HepG2 (cell line): Measurements from ENCODE around the gene NYNRIN. TPM values are rescaled to one million over a fixed set of nuclear protein-coding genes. Genes with fewer than 3 reads are reported as not detected.

Source experiments
- POLR2A ChIP-seq, 2 experiments: IDR thresholded peaks; 2 replicates each; pipeline ENCODE4 v1.6.1; 2011; ENCODE audit warnings: low read depth in 2 of 2, low read length in 2 of 2, mild to moderate bottlenecking in 1 of 2, moderate library complexity in 1 of 2; ENCODE audit not compliant: insufficient read depth in 1 of 2
- RORA ChIP-seq: sonication (generic); formaldehyde crosslinking; IDR thresholded peaks from 2 replicates; pipeline ENCODE4 v1.5.0; 2020; ENCODE audit warnings: mild to moderate bottlenecking, missing genetic modification reagents, moderate library complexity
- STAG1 ChIP-seq: sonication (generic); formaldehyde crosslinking; IDR thresholded peaks from 2 replicates; pipeline ENCODE4 v1.4.0; 2020; ENCODE audit warnings: missing genetic modification reagents
- TCF12 ChIP-seq, 2 experiments: fragments of 450-650 bp in 1 of 2; sonication (generic) in 1 of 2; formaldehyde crosslinking in 1 of 2; IDR thresholded peaks; 2 replicates each; pipeline versions ENCODE4 v1.6.1 to v1.8.0; 2017 to 2022; ENCODE audit warnings: antibody characterized with exemption in 1 of 2, mild to moderate bottlenecking in 1 of 2, missing genetic modification reagents in 1 of 2, moderate library complexity in 1 of 2
- ZNF550 ChIP-seq: sonication (generic); formaldehyde crosslinking; IDR thresholded peaks from 2 replicates; pipeline ENCODE4 v1.4.0; 2020; ENCODE audit warnings: mild to moderate bottlenecking, missing genetic modification reagents, borderline replicate concordance
- ZNF713 ChIP-seq: sonication (generic); formaldehyde crosslinking; IDR thresholded peaks from 2 replicates; pipeline ENCODE4 v1.4.0; 2020; ENCODE audit warnings: mild to moderate bottlenecking, missing genetic modification reagents
- polyA plus RNA-seq, 8 experiments: library from polyadenylated mRNA; depleted of rRNA in 3 of 8; stranded (reverse) in 7 of 8; unstranded in 1 of 8; fragments of >200 nt; fragmentation: Illumina TruSeq in 4 of 8; extraction: Trizol in 4 of 8; gene quantifications; 2 replicates each; pipeline versions ENCODE4 v1.2.1 to v1.2.3, GENCODE V29; 2011 to 2016; ENCODE audit warnings: low read depth in 4 of 8, missing spikeins in 1 of 8, mixed read lengths in 1 of 8; ENCODE audit not compliant: insufficient read depth in 1 of 8
- total RNA-seq, 5 experiments: library from RNA; depleted of rRNA; stranded (reverse); fragments of >200 nt; fragmentation: Illumina TruSeq; extraction: Trizol; gene quantifications; 2 replicates each; pipeline ENCODE4 v1.2.3, GENCODE V29; 2016; ENCODE audit warnings: low read depth in 1 of 5
- TF ChIP-seq, protein P1 (sequence below): sonication (generic); formaldehyde crosslinking; IDR thresholded peaks from 2 replicates; pipeline ENCODE4 v1.8.0; 2022; ENCODE audit warnings: missing genetic modification reagents, mild to moderate bottlenecking, borderline replicate concordance
- TF ChIP-seq, protein P2 (sequence below): sonication (generic); formaldehyde crosslinking; IDR thresholded peaks from 2 replicates; pipeline ENCODE4 v1.9.0; 2022; ENCODE audit warnings: low read depth, missing genetic modification reagents
- TF ChIP-seq, protein P3 (sequence below): sonication (generic); formaldehyde crosslinking; IDR thresholded peaks from 2 replicates; pipeline ENCODE4 v1.8.0; 2022; ENCODE audit warnings: mild to moderate bottlenecking, missing genetic modification reagents
- TF ChIP-seq, protein P4 (sequence below): sonication (generic); formaldehyde crosslinking; IDR thresholded peaks from 2 replicates; pipeline ENCODE4 v1.5.1; 2020; ENCODE audit warnings: mild to moderate bottlenecking, missing genetic modification reagents, moderate library complexity
- TF ChIP-seq, protein P5 (sequence below): sonication (generic); formaldehyde crosslinking; IDR thresholded peaks from 2 replicates; pipeline ENCODE4 v1.5.0; 2020; ENCODE audit warnings: mild to moderate bottlenecking, missing genetic modification reagents, moderate library complexity

The NYNRIN gene
- total and polyA plus RNA-seq, 2 of the 13 experiments (the other 11 are each of a cell fraction or from before 2014, with no cell fraction given) = 0.63 to 1.1 TPM

DNA sequence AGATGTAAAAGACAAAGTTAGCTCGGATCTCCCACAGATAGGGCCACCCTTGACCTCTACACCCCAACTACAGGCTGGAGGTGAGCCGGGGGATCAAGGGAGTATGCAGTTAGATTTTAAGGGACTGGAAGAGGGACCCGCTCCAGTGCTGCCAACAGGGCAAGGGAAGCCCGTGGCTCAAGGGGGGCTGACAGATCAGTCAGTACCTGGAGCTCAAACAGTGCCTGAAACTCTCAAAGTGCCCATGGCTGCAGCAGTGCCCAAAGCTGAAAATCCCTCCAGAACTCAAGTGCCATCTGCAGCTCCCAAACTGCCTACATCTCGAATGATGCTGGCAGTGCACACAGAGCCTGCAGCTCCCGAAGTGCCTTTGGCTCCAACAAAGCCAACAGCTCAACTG lies 10.4 kb downstream of the NYNRIN start (continued):
- TF ChIP-seq, protein P1, sequence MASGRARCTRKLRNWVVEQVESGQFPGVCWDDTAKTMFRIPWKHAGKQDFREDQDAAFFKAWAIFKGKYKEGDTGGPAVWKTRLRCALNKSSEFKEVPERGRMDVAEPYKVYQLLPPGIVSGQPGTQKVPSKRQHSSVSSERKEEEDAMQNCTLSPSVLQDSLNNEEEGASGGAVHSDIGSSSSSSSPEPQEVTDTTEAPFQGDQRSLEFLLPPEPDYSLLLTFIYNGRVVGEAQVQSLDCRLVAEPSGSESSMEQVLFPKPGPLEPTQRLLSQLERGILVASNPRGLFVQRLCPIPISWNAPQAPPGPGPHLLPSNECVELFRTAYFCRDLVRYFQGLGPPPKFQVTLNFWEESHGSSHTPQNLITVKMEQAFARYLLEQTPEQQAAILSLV (CRISPR knock-in tag) = no peak
- TF ChIP-seq RORA (CRISPR knock-in tag) (no peak), STAG1 (CRISPR knock-in tag) (no peak), TCF12 (IDR thresholded peaks at IDR 0.05) (no peak), TCF12 (CRISPR knock-in tag; IDR thresholded peaks at IDR 0.05) (no peak), POLR2A (IDR thresholded peaks at IDR 0.05; ENCODE audit: insufficient read depth in 1 of 2, low read depth in 2 of 2, low read length in 2 of 2) (no peak), ZNF713 (CRISPR knock-in tag) (no peak), ZNF550 (CRISPR knock-in tag) (no peak)
- TF ChIP-seq, protein P2, sequence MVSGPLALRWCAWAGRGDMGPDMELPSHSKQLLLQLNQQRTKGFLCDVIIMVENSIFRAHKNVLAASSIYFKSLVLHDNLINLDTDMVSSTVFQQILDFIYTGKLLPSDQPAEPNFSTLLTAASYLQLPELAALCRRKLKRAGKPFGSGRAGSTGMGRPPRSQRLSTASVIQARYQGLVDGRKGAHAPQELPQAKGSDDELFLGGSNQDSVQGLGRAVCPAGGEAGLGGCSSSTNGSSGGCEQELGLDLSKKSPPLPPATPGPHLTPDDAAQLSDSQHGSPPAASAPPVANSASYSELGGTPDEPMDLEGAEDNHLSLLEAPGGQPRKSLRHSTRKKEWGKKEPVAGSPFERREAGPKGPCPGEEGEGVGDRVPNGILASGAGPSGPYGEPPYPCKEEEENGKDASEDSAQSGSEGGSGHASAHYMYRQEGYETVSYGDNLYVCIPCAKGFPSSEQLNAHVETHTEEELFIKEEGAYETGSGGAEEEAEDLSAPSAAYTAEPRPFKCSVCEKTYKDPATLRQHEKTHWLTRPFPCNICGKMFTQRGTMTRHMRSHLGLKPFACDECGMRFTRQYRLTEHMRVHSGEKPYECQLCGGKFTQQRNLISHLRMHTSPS = no peak
- TF ChIP-seq, protein P3, sequence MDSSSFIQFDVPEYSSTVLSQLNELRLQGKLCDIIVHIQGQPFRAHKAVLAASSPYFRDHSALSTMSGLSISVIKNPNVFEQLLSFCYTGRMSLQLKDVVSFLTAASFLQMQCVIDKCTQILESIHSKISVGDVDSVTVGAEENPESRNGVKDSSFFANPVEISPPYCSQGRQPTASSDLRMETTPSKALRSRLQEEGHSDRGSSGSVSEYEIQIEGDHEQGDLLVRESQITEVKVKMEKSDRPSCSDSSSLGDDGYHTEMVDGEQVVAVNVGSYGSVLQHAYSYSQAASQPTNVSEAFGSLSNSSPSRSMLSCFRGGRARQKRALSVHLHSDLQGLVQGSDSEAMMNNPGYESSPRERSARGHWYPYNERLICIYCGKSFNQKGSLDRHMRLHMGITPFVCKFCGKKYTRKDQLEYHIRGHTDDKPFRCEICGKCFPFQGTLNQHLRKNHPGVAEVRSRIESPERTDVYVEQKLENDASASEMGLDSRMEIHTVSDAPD (CRISPR knock-in tag) = no peak
- TF ChIP-seq, protein P4, sequence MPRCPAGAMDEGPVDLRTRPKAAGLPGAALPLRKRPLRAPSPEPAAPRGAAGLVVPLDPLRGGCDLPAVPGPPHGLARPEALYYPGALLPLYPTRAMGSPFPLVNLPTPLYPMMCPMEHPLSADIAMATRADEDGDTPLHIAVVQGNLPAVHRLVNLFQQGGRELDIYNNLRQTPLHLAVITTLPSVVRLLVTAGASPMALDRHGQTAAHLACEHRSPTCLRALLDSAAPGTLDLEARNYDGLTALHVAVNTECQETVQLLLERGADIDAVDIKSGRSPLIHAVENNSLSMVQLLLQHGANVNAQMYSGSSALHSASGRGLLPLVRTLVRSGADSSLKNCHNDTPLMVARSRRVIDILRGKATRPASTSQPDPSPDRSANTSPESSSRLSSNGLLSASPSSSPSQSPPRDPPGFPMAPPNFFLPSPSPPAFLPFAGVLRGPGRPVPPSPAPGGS (CRISPR knock-in tag) = no peak
- TF ChIP-seq, protein P5, sequence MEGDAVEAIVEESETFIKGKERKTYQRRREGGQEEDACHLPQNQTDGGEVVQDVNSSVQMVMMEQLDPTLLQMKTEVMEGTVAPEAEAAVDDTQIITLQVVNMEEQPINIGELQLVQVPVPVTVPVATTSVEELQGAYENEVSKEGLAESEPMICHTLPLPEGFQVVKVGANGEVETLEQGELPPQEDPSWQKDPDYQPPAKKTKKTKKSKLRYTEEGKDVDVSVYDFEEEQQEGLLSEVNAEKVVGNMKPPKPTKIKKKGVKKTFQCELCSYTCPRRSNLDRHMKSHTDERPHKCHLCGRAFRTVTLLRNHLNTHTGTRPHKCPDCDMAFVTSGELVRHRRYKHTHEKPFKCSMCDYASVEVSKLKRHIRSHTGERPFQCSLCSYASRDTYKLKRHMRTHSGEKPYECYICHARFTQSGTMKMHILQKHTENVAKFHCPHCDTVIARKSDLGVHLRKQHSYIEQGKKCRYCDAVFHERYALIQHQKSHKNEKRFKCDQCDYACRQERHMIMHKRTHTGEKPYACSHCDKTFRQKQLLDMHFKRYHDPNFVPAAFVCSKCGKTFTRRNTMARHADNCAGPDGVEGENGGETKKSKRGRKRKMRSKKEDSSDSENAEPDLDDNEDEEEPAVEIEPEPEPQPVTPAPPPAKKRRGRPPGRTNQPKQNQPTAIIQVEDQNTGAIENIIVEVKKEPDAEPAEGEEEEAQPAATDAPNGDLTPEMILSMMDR (CRISPR knock-in tag) = no peak
